Measurements from ENCODE around the gene CYTL1.

Gene CYTL1

GRCh38 chr4:5024673-5025072 lies 5.4 kb upstream of the CYTL1 start:
- H3K27me3 Mint-ChIP-seq (ENCODE audit: low read depth, poor library complexity), result peaks cover 37% of the 10 kb centered on the region
- peaks cover 12% of the 10 kb centered on the region for H3K9me3 Mint-ChIP-seq
- no peak for TF ChIP-seq CTCF (IDR thresholded peaks at IDR 0.05)
- H3K4me3 Mint-ChIP-seq, result no peak overlapping the region
- DNase-seq, result no peak
- H3K36me3 Mint-ChIP-seq (ENCODE audit: low read depth), result no peaks in the 10 kb centered on the region
- no peak overlapping the region for H3K27ac Mint-ChIP-seq
- H3K4me1 Mint-ChIP-seq, result no peaks in the 10 kb centered on the region

GRCh38 chr4:5021546-5021945 lies 2.3 kb upstream of the CYTL1 start:
- no peak for DNase-seq
- Mint-ChIP-seq H3K4me3 (no peak overlapping the region), H3K4me1 (peaks cover 18% of the 10 kb centered on the region), H3K9me3 (peaks cover 13% of the 10 kb centered on the region), H3K27me3 (ENCODE audit: low read depth, poor library complexity) (peaks cover 32% of the 10 kb centered on the region), H3K27ac (no peak overlapping the region), H3K36me3 (ENCODE audit: low read depth) (no peaks in the 10 kb centered on the region)
- no peak for TF ChIP-seq CTCF (IDR thresholded peaks at IDR 0.05)

DNA sequence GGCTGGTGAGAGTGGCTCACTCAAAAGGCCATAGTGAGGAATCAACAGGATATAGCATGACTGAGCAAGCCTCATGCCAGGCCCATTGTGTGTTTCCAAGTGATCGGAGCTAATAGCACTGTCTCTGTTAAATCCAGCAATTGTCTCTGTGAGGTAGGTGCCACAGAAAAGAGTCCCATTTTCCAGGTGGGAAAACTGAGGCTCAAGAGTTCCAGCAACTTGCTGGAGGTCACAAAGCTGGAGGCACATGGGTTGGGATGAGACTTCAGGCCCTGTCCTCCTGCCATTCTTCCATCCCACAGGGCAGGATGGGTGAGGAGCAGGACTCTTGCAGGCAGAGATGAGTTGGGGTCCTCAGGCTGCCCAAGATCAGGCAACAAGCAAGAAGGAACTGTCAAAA lies 1.1 kb upstream of the CYTL1 start:
- TF ChIP-seq CTCF (IDR thresholded peaks at IDR 0.05), result no peak
- H3K4me3 Mint-ChIP-seq, result no peak overlapping the region
- no peaks in the 10 kb centered on the region for H3K36me3 Mint-ChIP-seq (ENCODE audit: low read depth)
- H3K27me3 Mint-ChIP-seq (ENCODE audit: low read depth, poor library complexity), result peaks cover 38% of the 10 kb centered on the region
- H3K27ac Mint-ChIP-seq, result no peak overlapping the region
- no peak for DNase-seq
- H3K4me1 Mint-ChIP-seq, result peaks cover 18% of the 10 kb centered on the region
- H3K9me3 Mint-ChIP-seq, result peaks cover 18% of the 10 kb centered on the region

GRCh38 chr4:5019796-5020195 lies 538 bp upstream of the CYTL1 start:
- H3K4me1 Mint-ChIP-seq, result peaks cover 18% of the 10 kb centered on the region
- peaks cover 18% of the 10 kb centered on the region for H3K9me3 Mint-ChIP-seq
- H3K4me3 Mint-ChIP-seq, result peak overlapping the region; percentile 53
- no peak for TF ChIP-seq CTCF (IDR thresholded peaks at IDR 0.05)
- peaks cover 41% of the 10 kb centered on the region for H3K27me3 Mint-ChIP-seq (ENCODE audit: low read depth, poor library complexity)
- H3K36me3 Mint-ChIP-seq (ENCODE audit: low read depth), result no peaks in the 10 kb centered on the region
- H3K27ac Mint-ChIP-seq, result no peak overlapping the region
- DNase-seq, result no peak

DNA sequence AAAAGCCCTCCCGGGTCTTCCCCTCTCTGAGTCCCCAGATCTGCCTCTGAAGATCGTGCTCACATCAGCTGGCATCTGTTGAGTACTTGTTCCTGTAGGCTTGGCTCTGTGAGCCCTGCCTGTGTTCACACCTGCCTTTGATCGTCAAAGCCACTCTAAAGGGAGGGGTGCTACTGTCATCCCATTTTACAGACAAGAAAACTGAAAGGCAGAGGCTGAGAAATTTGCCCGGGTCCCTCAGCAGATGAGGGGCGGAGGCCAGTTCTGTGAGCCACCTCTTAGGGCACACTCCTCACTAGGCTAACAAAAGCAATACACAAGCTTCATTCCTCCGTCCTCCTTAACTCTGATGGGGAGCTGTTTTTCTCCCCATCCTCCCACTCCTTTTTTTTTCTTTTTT lies 655 bp downstream of the CYTL1 start:
- H3K36me3 Mint-ChIP-seq (ENCODE audit: low read depth), result no peaks in the 10 kb centered on the region
- H3K27ac Mint-ChIP-seq, result no peak overlapping the region
- peaks cover 18% of the 10 kb centered on the region for H3K4me1 Mint-ChIP-seq
- peaks cover 42% of the 10 kb centered on the region for H3K27me3 Mint-ChIP-seq (ENCODE audit: low read depth, poor library complexity)
- H3K9me3 Mint-ChIP-seq, result peaks cover 15% of the 10 kb centered on the region
- TF ChIP-seq CTCF (IDR thresholded peaks at IDR 0.05), result no peak
- no peak overlapping the region for H3K4me3 Mint-ChIP-seq
- DNase-seq, result no peak

DNA sequence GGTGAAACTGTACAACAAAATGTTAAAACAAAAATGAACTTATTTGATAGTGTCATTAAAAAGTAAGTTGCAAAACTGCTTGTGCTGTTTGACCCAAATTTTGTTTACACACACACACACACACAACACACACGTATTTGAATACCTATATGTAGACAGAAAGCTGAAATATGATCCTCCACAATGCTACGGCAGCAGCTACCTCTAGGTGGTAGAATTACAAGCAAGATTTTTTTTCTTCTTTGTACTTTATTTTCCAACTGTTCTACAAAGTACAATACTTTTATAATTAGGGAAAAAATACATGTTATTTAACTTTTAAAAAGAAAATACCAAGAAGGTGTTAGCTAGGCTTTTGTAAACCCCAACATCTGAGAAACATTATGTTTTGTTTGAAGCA lies 1.2 kb downstream of the CYTL1 start:
- H3K4me3 Mint-ChIP-seq, result no peak overlapping the region
- H3K9me3 Mint-ChIP-seq, result peaks cover 11% of the 10 kb centered on the region
- no peak overlapping the region for H3K27ac Mint-ChIP-seq
- H3K4me1 Mint-ChIP-seq, result peaks cover 18% of the 10 kb centered on the region
- no peaks in the 10 kb centered on the region for H3K36me3 Mint-ChIP-seq (ENCODE audit: low read depth)
- H3K27me3 Mint-ChIP-seq (ENCODE audit: low read depth, poor library complexity), result peaks cover 40% of the 10 kb centered on the region
- no peak for DNase-seq
- TF ChIP-seq CTCF (IDR thresholded peaks at IDR 0.05), result no peak
